Keratinocyte (primary cell): Measurements from ENCODE around the gene MOK. TPM values are rescaled to one million over a fixed set of nuclear protein-coding genes. Genes with fewer than 3 reads are reported as not detected.

ENCODE experiments used
- DNase-seq: peaks from one replicate; pipeline ENCODE4 v3.0.0-alpha.2; 2011; ENCODE audit warnings: low read depth, missing footprints, low spot score
- FAIRE-seq: peaks from 2 replicates; lab custom pipeline; 2011; peaks lifted over from hg19 to GRCh38; lab: Jason Lieb, UNC
- H2AFZ ChIP-seq: 2 replicates; pipeline ENCODE4 v1.6.0; 2012; ENCODE audit warnings: low read length, control low read depth, inconsistent platforms; ENCODE audit not compliant: control insufficient read depth
- H3K27ac ChIP-seq: 2 replicates; pipeline ENCODE4 v1.5.1; 2011; ENCODE audit warnings: low read length; ENCODE audit not compliant: control insufficient read depth, insufficient read depth
- H3K27me3 ChIP-seq: 3 replicates; pipeline ENCODE4 v1.6.0; 2011; ENCODE audit warnings: low read length; ENCODE audit not compliant: control insufficient read depth, insufficient read depth; ENCODE audit errors: extremely low read depth
- H3K36me3 ChIP-seq, 2 experiments: 2 replicates in 1 of 2; 3 replicates in 1 of 2; pipeline ENCODE4 v1.5.1; 2011; ENCODE audit warnings: low read length in 2 of 2, mild to moderate bottlenecking in 1 of 2; ENCODE audit not compliant: control insufficient read depth in 2 of 2, insufficient read depth in 2 of 2; ENCODE audit errors: extremely low read depth in 1 of 2
- H3K4me1 ChIP-seq: 3 replicates; pipeline ENCODE4 v1.5.1; 2011; ENCODE audit warnings: low read length; ENCODE audit not compliant: control insufficient read depth, insufficient read depth; ENCODE audit errors: extremely low read depth
- H3K4me2 ChIP-seq: 3 replicates; pipeline ENCODE4 v1.6.0; 2011; ENCODE audit warnings: low read depth, low read length; ENCODE audit not compliant: control insufficient read depth, insufficient read depth; ENCODE audit errors: extremely low read depth
- H3K4me3 ChIP-seq, 3 experiments: fragments of 200-600 bp in 1 of 3; sonication (generic) in 1 of 3; 2 replicates in 2 of 3; 3 replicates in 1 of 3; pipeline ENCODE4 v1.5.1; 2011 to 2016; ENCODE audit warnings: low read length in 3 of 3, mild to moderate bottlenecking in 3 of 3, control low read depth in 2 of 3, inconsistent platforms in 1 of 3, low read depth in 1 of 3, mixed read lengths in 1 of 3, mixed run types in 1 of 3, moderate library complexity in 1 of 3; ENCODE audit not compliant: control insufficient read depth in 2 of 3, insufficient read depth in 2 of 3; ENCODE audit errors: extremely low read depth in 1 of 3
- H3K79me2 ChIP-seq: 2 replicates; pipeline ENCODE4 v1.6.0; 2012; ENCODE audit warnings: low read length; ENCODE audit not compliant: control insufficient read depth, insufficient read depth
- H3K9ac ChIP-seq: 3 replicates; pipeline ENCODE4 v1.6.0; 2011; ENCODE audit warnings: low read length; ENCODE audit not compliant: control insufficient read depth, insufficient read depth; ENCODE audit errors: extremely low read depth
- H3K9me1 ChIP-seq: 3 replicates; pipeline ENCODE4 v1.6.0; 2011; ENCODE audit warnings: low read length; ENCODE audit not compliant: control insufficient read depth, insufficient read depth; ENCODE audit errors: extremely low read depth
- H3K9me3 ChIP-seq: 2 replicates; pipeline ENCODE4 v1.5.1; 2012; ENCODE audit warnings: low read depth, low read length; ENCODE audit not compliant: control insufficient read depth
- H4K20me1 ChIP-seq: 3 replicates; pipeline ENCODE4 v1.6.0; 2011; ENCODE audit warnings: low read length; ENCODE audit not compliant: control insufficient read depth, insufficient read depth; ENCODE audit errors: extremely low read depth
- EZH2 ChIP-seq: IDR thresholded peaks from one replicate; pipeline ENCODE4 v1.6.1; 2012; ENCODE audit warnings: inconsistent platforms, mild to moderate bottlenecking, low read length, moderate library complexity
- dilution Hi-C: fragments of 300-500 bp; cut with MboI; formaldehyde crosslinking; loops from one replicate; pipeline ENCODE4 v1.7.0; 2020; ENCODE audit warnings: low sequenced_read_pairs; ENCODE audit not compliant: extremely low pct_ligation_motif_present
- polyA plus RNA-seq, 5 experiments: library from polyadenylated mRNA; depleted of rRNA in 3 of 5; stranded (reverse) in 3 of 5; stranded (forward) in 1 of 5; unstranded in 1 of 5; fragments of >200 nt; gene quantifications; 1 replicate in 1 of 5; 2 replicates in 3 of 5; 3 replicates in 1 of 5; pipeline versions ENCODE4 v1.2.1 to v1.2.3, GENCODE V29; 2011 to 2012; ENCODE audit warnings: missing spikeins in 2 of 5, low read depth in 1 of 5, low replicate concordance in 1 of 5
- TF ChIP-seq, protein P1 (sequence below), 3 experiments: IDR thresholded peaks in 1 of 3; conservative IDR thresholded peaks in 1 of 3; optimal IDR thresholded peaks in 1 of 3; 2 replicates in 2 of 3; 3 replicates in 1 of 3; pipeline versions ENCODE3 to v1.5.1; 2011; ENCODE audit warnings: low read length in 3 of 3, mild to moderate bottlenecking in 3 of 3, moderate library complexity in 2 of 3, control low read depth in 1 of 3, inconsistent platforms in 1 of 3; ENCODE audit not compliant: insufficient read depth in 2 of 3; ENCODE audit errors: extremely low read depth in 1 of 3

MOK gene
- polyA plus RNA-seq, 1 donor (not counting 4 experiments of a cell fraction or from before 2014, with no cell fraction given): 38.1 TPM

DNA sequence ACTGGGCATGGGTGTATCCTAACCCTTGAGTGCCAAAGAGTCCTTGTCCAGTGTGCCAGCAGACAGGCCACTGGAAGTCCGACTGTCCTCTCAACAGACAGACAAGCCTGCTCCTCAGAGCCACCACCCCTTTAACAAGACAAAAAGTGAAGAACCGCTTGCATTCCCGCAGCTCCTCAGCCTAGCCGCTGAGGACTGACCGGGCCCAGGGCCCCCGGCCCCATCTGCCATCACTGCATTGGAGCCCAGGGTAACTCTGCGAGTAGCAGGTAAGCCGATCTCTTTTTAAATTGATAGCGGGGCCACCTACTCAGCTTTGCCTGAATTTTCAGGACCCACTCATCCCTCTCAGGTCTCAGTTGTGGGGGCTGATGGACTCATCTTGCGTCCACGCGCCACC lies 68.9 kb downstream of the MOK start:
- Histone ChIP-seq H3K27ac (no peak overlapping the region), H3K9ac (no peak overlapping the region), H3K4me1 (no peaks in the 10 kb centered on the region), H3K9me3 (no peaks in the 10 kb centered on the region), H3K4me3 (no peak overlapping the region), H2AFZ (no peak overlapping the region), H4K20me1 (no peaks in the 10 kb centered on the region), H3K9me1 (no peaks in the 10 kb centered on the region), H3K4me2 (no peak overlapping the region), H3K79me2 (peaks cover 2% of the 10 kb centered on the region), H3K36me3 (peaks cover 7 to 8% of the 10 kb centered on the region in 2 experiments), H3K27me3 (no peaks in the 10 kb centered on the region)
- dilution Hi-C loops: no loop called here
- FAIRE-seq (no peak), DNase-seq (no peak)
- TF ChIP-seq, protein P1, sequence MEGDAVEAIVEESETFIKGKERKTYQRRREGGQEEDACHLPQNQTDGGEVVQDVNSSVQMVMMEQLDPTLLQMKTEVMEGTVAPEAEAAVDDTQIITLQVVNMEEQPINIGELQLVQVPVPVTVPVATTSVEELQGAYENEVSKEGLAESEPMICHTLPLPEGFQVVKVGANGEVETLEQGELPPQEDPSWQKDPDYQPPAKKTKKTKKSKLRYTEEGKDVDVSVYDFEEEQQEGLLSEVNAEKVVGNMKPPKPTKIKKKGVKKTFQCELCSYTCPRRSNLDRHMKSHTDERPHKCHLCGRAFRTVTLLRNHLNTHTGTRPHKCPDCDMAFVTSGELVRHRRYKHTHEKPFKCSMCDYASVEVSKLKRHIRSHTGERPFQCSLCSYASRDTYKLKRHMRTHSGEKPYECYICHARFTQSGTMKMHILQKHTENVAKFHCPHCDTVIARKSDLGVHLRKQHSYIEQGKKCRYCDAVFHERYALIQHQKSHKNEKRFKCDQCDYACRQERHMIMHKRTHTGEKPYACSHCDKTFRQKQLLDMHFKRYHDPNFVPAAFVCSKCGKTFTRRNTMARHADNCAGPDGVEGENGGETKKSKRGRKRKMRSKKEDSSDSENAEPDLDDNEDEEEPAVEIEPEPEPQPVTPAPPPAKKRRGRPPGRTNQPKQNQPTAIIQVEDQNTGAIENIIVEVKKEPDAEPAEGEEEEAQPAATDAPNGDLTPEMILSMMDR (optimal IDR thresholded peaks at IDR 0.05 in 1 of 3, IDR thresholded peaks at IDR 0.05 in 1 of 3, conservative IDR thresholded peaks at IDR 0.05 in 1 of 3; ENCODE audit: extremely low read depth in 1 of 3, insufficient read depth in 2 of 3, low read length in 3 of 3): no peak
- TF ChIP-seq EZH2: no peak

DNA sequence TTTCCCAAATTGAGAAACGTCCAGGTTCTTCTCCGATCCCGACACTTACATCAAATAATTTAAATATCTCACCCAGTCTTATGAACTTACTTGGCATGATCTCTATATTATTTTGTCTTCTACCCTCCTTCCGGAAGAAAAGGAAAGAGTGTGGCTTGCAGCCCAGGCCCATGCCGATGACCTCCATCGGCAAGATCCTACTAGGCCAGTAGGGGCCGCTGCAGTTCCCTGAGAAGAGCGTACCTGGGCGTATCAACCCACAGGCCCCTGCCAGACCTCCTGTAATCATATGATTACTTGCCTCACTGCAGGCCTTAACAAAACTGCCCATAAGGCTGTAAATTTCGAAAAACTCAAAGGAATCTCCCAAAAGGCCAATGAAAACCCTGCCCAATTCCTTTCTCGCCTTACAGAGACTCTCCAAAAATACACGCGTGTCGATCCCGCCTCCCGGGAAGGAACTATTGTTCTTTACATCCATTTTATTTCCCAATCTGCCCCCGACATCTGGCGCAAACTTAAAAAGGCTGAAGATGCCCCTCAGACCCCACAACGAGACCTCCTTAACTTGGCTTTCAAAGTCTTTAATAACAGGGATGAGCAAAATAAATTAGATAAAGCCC lies 69.6 kb downstream of the MOK start:
- no peaks in the 10 kb centered on the region for H4K20me1 ChIP-seq
- H3K4me2 ChIP-seq: peak overlapping the region; percentile 33
- no peaks in the 10 kb centered on the region for H3K9me1 ChIP-seq
- H3K4me3 ChIP-seq: peak overlapping the region in 2 of 3 experiments; percentile 1 to 26
- no peaks in the 10 kb centered on the region for H3K27me3 ChIP-seq
- DNase-seq: peak; percentile 44
- no peaks in the 10 kb centered on the region for H3K4me1 ChIP-seq
- peak overlapping the region; percentile 55 for H3K9ac ChIP-seq
- H3K79me2 ChIP-seq: peaks cover 2% of the 10 kb centered on the region
- H3K9me3 ChIP-seq: no peaks in the 10 kb centered on the region
- H2AFZ ChIP-seq: no peak overlapping the region
- dilution Hi-C loops: no loop called here
- peak; percentile 97 for FAIRE-seq
- TF ChIP-seq, protein P1 (optimal IDR thresholded peaks at IDR 0.05 in 1 of 3, IDR thresholded peaks at IDR 0.05 in 1 of 3, conservative IDR thresholded peaks at IDR 0.05 in 1 of 3; ENCODE audit: extremely low read depth in 1 of 3, insufficient read depth in 2 of 3, low read length in 3 of 3): peak; percentile 85 to 90 (median 88)
- no peak for TF ChIP-seq EZH2
- H3K36me3 ChIP-seq: peaks cover 10 to 14% of the 10 kb centered on the region in 2 experiments
- H3K27ac ChIP-seq: no peak overlapping the region
